ENCODE measurements around the gene CYSRT1.

The CYSRT1 gene

DNA sequence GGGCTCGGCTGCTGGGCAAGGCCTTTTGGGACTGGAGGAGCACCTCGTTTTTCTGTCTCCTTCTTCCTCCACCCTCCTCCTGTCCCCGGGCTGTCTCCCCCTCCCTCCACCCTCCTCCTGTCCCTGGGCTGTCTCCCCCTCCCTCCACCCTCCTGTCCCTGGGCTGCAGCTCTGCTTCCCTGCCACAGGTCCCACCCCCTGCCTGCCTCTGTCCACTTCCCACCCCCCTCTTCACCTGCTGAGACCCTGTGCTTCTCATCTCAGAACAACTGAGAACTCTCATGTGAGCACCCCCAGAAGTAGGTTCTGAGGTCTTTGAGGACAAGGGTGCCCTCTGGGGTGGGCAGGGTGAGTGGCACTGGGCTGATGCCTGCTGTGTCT lies 46.7 kb downstream of the CYSRT1 start:
- DNase-seq (ENCODE audit: low spot score), result no peak

DNA sequence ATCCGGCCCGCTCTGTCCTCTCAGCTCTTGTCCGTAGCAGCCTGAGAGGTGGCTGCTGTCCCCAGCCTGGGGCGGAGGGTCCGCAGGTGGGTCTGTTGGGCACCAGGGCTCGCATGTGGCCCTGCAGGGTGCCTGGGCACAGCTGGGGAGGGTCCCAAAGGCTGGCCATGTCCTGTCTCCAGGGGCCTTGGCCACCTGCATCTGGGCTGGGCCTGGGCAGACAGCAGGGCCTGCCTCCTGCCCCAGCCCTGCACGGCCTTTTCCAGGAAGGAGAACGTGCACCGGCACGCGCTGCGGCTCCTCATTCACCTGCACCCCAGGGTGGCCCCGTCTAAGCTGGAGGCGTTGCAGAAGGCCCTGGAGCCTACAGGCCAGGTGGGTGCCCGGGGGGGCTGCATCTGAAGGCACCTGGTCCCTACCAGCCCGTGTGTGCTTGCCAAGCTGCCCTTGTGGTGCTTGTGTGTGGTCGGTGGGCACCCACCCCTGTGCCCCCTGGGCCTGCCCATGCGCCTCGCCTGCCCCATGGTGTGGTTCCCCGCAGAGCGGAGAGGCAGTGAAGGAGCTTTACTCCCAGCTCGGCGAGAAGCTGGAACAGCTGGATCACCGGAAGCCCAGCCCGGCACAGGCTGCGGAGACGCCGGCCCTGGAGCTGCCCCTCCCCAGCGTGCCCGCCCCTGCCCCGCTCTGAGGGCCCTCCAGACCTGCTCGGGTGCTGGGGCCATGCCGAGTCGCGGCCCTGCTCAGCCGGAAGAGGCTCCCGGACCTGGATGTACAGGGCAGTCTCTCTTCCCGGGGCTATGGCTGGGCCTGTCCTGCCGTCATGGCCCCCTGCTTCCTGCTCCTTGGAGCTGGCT lies 47.5 kb downstream of the CYSRT1 start:
- no peak for DNase-seq (ENCODE audit: low spot score)

DNA sequence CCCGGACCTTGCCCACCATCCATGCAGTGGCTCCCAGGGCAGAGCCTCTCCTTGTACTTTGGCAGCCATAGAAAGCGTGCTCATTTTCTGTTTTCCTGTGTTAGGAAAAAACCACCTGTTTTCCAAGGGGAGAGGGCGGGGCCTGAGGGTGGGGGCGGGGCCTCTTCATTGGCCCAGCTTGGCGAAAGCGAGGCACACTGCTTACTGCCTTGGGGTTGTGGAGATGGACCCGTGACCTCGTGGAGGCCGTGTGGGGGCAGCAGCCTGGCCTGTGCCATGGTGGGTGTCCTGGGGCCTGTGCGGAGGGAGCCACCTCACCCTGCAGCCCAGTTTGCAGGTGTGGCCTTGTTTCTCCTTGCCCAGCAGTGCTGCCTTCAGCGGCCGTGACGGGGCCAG lies 48.1 kb downstream of the CYSRT1 start:
- no peak for DNase-seq (ENCODE audit: low spot score)

DNA sequence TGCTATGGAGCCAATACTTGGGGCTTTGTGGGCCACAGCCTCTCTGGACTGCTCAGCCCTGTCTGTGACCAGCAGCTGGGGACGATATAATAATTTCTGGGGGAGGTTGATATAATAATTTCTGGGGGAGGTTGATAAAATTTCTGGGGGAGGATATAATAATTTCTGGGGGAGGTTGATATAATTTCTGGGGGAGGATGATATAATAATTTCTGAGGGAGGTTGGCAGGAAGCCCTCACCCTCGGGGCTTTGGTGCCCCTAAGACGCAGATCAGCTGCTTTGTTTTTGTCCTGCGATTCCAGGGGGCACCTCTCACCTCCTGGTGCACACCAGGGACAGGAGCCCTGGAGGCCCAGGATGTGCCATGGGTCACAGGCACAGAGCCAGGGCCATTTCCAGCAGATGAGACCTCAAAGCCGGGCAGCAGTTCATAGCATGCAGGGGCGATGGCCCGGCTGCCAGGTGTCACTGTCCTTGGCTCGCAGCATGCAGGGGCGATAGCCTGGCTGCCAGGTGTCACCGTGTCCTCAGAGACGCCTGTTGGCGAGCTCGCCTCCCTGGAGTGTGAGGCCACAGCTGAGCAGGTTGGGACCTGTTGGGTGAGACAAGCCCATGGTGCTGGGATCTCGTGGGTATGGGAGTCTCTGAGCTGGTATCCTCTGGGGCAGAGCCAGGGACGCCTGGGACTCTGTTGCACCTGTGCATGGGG lies 48.8 kb downstream of the CYSRT1 start:
- no peak for DNase-seq (ENCODE audit: low spot score)

DNA sequence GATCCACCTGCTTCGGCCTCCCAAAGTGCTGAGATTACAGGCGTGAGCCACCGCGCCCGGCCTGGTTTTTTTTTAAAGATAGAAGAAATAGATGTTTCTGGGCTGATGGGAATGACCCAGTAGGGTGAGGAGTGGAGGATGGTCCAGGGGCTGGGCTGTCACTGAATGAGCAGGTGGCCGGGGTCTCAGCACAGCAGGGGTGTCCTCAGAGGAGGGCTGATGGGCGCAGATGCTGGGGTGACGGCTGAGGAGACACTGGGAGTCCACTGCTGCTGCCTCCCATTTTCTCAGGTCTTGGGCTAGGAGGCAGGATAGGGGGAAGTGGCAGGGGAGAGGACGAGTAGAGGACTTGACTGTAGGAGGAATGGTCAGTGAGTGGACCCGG lies 50.2 kb downstream of the CYSRT1 start:
- no peak for DNase-seq (ENCODE audit: low spot score)

Measured in CD4-positive, alpha-beta T cell treated with Interleukin-2 at 100 ng/mL for 4 hours (primary cell).